K562 (cell line): ENCODE data around the gene EFCC1. TPM values are rescaled to one million over a fixed set of nuclear protein-coding genes. Genes with fewer than 3 reads are reported as not detected.

ENCODE experiments used
- DPF2 ChIP-seq: fragments of 450-650 bp; IDR thresholded peaks from 2 replicates; pipeline ENCODE4 v1.6.1; 2016
- ELF4 ChIP-seq: fragments of 450-650 bp; formaldehyde crosslinking; IDR thresholded peaks from 2 replicates; pipeline ENCODE4 v1.4.0; 2022; ENCODE audit warnings: missing genetic modification characterization
- FOXM1 ChIP-seq, 2 experiments: fragments of 450-650 bp in 1 of 2; sonication (generic) in 1 of 2; formaldehyde crosslinking in 1 of 2; IDR thresholded peaks; 2 replicates each; pipeline versions ENCODE4 v1.6.1 to v1.9.0; 2017 to 2022; ENCODE audit warnings: low read depth in 2 of 2, mild to moderate bottlenecking in 2 of 2, missing genetic modification reagents in 1 of 2, moderate library complexity in 1 of 2
- PYGO2 ChIP-seq: fragments of 450-650 bp; IDR thresholded peaks from 2 replicates; pipeline ENCODE4 v1.6.1; 2016; ENCODE audit warnings: mild to moderate bottlenecking, missing genetic modification characterization, moderate library complexity, missing compliant biosample characterization
- SIX5 ChIP-seq, 2 experiments: IDR thresholded peaks; 2 replicates each; pipeline ENCODE4 v1.6.1; 2011; ENCODE audit warnings: low read length in 2 of 2, borderline replicate concordance in 1 of 2, low read depth in 1 of 2, mild to moderate bottlenecking in 1 of 2, moderate library complexity in 1 of 2; ENCODE audit not compliant: insufficient read depth in 1 of 2
- SMAD4 ChIP-seq: fragments of 250-450 bp; sonication (Bioruptor Pico); conservative IDR thresholded peaks from 2 replicates; pipeline ENCODE4 v1.8.0; 2021; ENCODE audit warnings: inconsistent platforms, mild to moderate bottlenecking, moderate library complexity
- SRSF9 ChIP-seq: fragments of 200-400 bp; formaldehyde crosslinking; IDR thresholded peaks from 2 replicates; pipeline ENCODE4 v1.6.1; 2017; ENCODE audit warnings: low read depth, low read length, borderline replicate concordance
- TAL1 ChIP-seq: fragments of 450-650 bp; IDR thresholded peaks from 2 replicates; pipeline ENCODE4 v1.6.1; 2016; ENCODE audit warnings: mild to moderate bottlenecking
- TOE1 ChIP-seq, 2 experiments: fragments of 450-650 bp in 1 of 2; sonication (generic) in 1 of 2; formaldehyde crosslinking in 1 of 2; IDR thresholded peaks; 2 replicates each; pipeline versions ENCODE4 v1.7.1 to v1.8.0; 2016 to 2022; ENCODE audit warnings: borderline replicate concordance in 2 of 2, mild to moderate bottlenecking in 2 of 2, antibody characterized with exemption in 1 of 2, inconsistent platforms in 1 of 2, low read depth in 1 of 2, missing genetic modification reagents in 1 of 2, moderate library complexity in 1 of 2
- ZKSCAN3 ChIP-seq: fragments of 250-450 bp; sonication (Bioruptor Pico); IDR thresholded peaks from 2 replicates; pipeline ENCODE4 v1.4.0; 2020
- ZNF197 ChIP-seq: fragments of 200-800 bp; sonication (Bioruptor generic); IDR thresholded peaks from 2 replicates; pipeline ENCODE4 v1.6.1; 2016; ENCODE audit warnings: low read depth, missing genetic modification characterization, missing compliant biosample characterization
- ZNF324 ChIP-seq: fragments of 250-450 bp; sonication (Bioruptor Pico); IDR thresholded peaks from 2 replicates; pipeline ENCODE4 v1.4.0; 2020; ENCODE audit warnings: mild to moderate bottlenecking
- ZNF830 ChIP-seq: fragments of 250-450 bp; sonication (Bioruptor Pico); IDR thresholded peaks from 2 replicates; pipeline ENCODE4 v1.5.0; 2021; ENCODE audit warnings: mild to moderate bottlenecking
- polyA plus RNA-seq, 8 experiments: library from polyadenylated mRNA; depleted of rRNA in 4 of 8; stranded (reverse) in 5 of 8; unstranded in 3 of 8; fragments of >200 nt; fragmentation: Nextera tagmentation in 2 of 8; fragmentation: Illumina TruSeq in 1 of 8; extraction: Ambion mirVana in 2 of 8; extraction: Trizol in 1 of 8; gene quantifications; 2 replicates each; pipeline versions ENCODE4 v1.2.1 to v1.2.3, GENCODE V29; 2011 to 2014; ENCODE audit warnings: inconsistent platforms in 1 of 8, missing spikeins in 1 of 8
- total RNA-seq, 7 experiments: library from RNA; depleted of rRNA in 6 of 7; stranded (reverse); fragments of >200 nt in 6 of 7; fragmentation: Illumina TruSeq in 2 of 7; extraction: Trizol in 2 of 7; gene quantifications; 2 replicates each; pipeline versions ENCODE4 v1.2.1 to v1.2.3, GENCODE V29; 2011 to 2021; ENCODE audit warnings: low replicate concordance in 1 of 7
- TF ChIP-seq, protein P1 (sequence below): fragments of 150-350 bp; IDR thresholded peaks from 2 replicates; pipeline ENCODE4 v1.6.1; 2014; ENCODE audit warnings: low read depth, mild to moderate bottlenecking, low read length, borderline replicate concordance
- TF ChIP-seq, protein P2 (sequence below), 2 experiments: fragments of 450-650 bp in 1 of 2; sonication (generic) in 1 of 2; formaldehyde crosslinking in 1 of 2; IDR thresholded peaks in 1 of 2; conservative IDR thresholded peaks in 1 of 2; 2 replicates each; pipeline versions ENCODE4 v1.6.1 to v1.8.1; 2016 to 2023; ENCODE audit warnings: mild to moderate bottlenecking in 2 of 2, moderate library complexity in 2 of 2, inconsistent platforms in 1 of 2, missing genetic modification reagents in 1 of 2
- TF ChIP-seq, protein P3 (sequence below): fragments of 250-450 bp; sonication (Bioruptor Pico); IDR thresholded peaks from 2 replicates; pipeline ENCODE4 v1.5.0; 2021; ENCODE audit warnings: mild to moderate bottlenecking, moderate library complexity
- TF ChIP-seq, protein P4 (sequence below): fragments of 450-650 bp; IDR thresholded peaks from 2 replicates; pipeline ENCODE4 v1.6.1; 2016

EFCC1 gene
- total and polyA plus RNA-seq, 9 of the 15 experiments (the other 6 are each of a cell fraction or from before 2014, with no cell fraction given): not detected

DNA sequence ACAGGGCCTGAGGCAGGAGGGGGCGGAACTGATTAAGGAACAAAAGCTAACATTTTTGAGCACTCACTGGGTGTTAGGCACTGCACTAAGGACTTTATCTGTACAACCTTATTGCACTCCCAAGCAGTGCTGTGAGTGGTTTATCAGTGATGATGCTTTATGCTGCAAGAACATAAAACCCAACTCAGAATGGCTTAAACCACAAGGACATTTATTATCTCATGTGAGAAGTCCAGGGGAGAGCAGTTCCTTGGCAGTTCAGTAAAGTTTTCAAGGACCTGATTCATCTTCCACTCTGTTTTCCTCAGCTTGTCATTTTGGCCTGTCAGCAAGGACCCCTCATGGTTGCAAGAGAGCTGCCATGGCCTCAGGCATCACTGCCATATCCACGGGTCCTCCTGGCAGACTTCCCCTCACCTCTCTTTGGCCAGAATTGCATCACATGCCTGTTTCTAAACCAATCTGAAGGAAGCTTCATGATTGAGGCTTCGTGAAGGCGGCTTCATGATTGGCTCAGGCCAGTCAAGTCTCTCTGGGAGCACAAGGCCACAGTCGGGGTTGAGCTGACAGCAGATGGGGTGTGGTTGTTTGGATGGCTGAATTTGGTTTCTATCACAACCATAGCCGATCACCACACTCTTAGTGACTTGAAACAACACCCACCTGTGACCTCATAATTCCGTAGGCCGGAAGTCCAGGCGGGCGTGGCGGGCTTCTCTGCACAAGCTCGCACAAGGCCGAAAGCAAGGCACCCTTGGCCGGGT lies 15.8 kb downstream of the EFCC1 start (continued):
- TF ChIP-seq, protein P1, sequence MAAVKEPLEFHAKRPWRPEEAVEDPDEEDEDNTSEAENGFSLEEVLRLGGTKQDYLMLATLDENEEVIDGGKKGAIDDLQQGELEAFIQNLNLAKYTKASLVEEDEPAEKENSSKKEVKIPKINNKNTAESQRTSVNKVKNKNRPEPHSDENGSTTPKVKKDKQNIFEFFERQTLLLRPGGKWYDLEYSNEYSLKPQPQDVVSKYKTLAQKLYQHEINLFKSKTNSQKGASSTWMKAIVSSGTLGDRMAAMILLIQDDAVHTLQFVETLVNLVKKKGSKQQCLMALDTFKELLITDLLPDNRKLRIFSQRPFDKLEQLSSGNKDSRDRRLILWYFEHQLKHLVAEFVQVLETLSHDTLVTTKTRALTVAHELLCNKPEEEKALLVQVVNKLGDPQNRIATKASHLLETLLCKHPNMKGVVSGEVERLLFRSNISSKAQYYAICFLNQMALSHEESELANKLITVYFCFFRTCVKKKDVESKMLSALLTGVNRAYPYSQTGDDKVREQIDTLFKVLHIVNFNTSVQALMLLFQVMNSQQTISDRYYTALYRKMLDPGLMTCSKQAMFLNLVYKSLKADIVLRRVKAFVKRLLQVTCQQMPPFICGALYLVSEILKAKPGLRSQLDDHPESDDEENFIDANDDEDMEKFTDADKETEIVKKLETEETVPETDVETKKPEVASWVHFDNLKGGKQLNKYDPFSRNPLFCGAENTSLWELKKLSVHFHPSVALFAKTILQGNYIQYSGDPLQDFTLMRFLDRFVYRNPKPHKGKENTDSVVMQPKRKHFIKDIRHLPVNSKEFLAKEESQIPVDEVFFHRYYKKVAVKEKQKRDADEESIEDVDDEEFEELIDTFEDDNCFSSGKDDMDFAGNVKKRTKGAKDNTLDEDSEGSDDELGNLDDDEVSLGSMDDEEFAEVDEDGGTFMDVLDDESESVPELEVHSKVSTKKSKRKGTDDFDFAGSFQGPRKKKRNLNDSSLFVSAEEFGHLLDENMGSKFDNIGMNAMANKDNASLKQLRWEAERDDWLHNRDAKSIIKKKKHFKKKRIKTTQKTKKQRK: no peak
- TF ChIP-seq, protein P2, sequence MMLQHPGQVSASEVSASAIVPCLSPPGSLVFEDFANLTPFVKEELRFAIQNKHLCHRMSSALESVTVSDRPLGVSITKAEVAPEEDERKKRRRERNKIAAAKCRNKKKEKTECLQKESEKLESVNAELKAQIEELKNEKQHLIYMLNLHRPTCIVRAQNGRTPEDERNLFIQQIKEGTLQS (IDR thresholded peaks at IDR 0.05): peak; percentile 65; the same call in 1 of the 2 replicates
- TF ChIP-seq, protein P2 (CRISPR knock-in tag; conservative IDR thresholded peaks at IDR 0.05): no peak
- TF ChIP-seq, protein P3, sequence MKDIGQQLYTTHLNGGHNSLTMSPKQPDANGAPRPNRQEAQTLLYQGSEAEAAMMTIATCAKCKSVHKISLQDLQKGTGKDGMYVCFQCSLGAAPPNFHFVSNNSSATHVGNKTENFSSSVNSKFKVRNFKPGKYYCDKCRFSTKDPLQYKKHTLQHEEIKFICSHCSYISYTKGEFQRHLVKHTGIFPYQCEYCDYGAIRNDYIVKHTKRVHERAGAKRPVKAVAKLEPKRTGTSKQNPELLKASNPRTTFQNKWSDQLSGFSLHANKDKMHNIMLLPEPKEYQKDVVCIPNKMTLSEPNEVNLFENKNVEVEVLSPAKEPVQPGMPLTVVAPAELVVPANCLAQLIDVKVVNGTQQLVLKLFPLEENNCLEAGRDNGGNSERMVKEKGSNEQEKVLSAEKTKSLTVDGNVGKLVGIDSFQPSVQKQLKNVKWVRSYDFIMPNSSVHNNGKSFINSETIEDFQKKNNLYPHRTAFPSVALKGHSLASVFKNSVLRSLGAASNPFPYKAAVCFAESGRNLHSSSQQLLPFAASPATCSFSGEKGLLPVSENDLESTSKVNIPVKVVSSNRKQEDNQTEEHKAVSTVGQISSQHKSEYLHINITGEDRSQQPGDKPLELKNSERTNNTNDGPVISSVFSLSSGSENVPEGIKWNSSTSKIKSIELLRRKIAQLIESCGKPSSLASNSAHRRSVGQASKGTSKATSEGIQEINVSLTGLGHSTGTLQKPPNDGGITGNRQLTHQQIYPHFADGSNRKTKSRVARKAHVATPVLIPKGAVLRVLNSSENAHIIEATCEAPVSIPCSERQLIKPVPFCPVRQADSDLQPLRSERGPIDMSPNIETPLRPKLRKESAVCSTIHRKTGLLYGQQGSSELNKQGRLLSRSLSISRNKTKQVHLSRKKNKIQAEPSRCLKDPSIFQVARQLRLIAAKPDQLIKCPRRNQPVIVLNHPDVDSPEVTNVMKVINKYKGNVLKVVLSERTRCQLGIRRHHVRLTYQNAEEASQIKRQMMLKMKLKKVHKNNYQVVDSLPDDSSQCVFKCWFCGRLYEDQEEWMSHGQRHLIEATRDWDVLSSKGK (CRISPR knock-in tag): no peak
- TF ChIP-seq TAL1 (peak; percentile 82), ZNF197 (CRISPR knock-in tag) (no peak), SIX5 (IDR thresholded peaks at IDR 0.05; ENCODE audit: borderline replicate concordance in 1 of 2, insufficient read depth in 1 of 2, low read depth in 1 of 2, low read length in 2 of 2) (no peak), FOXM1 (IDR thresholded peaks at IDR 0.05; ENCODE audit: low read depth) (peak; percentile 67), FOXM1 (CRISPR knock-in tag; IDR thresholded peaks at IDR 0.05; ENCODE audit: low read depth) (no peak), TOE1 (IDR thresholded peaks at IDR 0.05; ENCODE audit: borderline replicate concordance) (no peak; the same call in 1 of the 2 replicates), TOE1 (CRISPR knock-in tag; IDR thresholded peaks at IDR 0.05; ENCODE audit: borderline replicate concordance, low read depth) (no peak), ZNF324 (CRISPR knock-in tag) (no peak), ELF4 (no peak), ZNF830 (CRISPR knock-in tag) (no peak), SMAD4 (CRISPR knock-in tag) (peak; percentile 33; the same call in 1 of the 2 replicates), DPF2 (peak; percentile 87), PYGO2 (tag) (no peak), ZKSCAN3 (CRISPR knock-in tag) (no peak), SRSF9 (no peak)
- TF ChIP-seq, protein P4, sequence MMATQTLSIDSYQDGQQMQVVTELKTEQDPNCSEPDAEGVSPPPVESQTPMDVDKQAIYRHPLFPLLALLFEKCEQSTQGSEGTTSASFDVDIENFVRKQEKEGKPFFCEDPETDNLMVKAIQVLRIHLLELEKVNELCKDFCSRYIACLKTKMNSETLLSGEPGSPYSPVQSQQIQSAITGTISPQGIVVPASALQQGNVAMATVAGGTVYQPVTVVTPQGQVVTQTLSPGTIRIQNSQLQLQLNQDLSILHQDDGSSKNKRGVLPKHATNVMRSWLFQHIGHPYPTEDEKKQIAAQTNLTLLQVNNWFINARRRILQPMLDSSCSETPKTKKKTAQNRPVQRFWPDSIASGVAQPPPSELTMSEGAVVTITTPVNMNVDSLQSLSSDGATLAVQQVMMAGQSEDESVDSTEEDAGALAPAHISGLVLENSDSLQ: peak; percentile 48; the same call in 1 of the 2 replicates
